HepG2 (cell line): ENCODE measurements around the gene NELFCD. TPM values are rescaled to one million over a fixed set of nuclear protein-coding genes. Genes with fewer than 3 reads are reported as not detected.

ENCODE experiments used
- CREBL2 ChIP-seq: sonication (generic); formaldehyde crosslinking; IDR thresholded peaks from 2 replicates; pipeline ENCODE4 v1.8.1; 2023; ENCODE audit warnings: missing genetic modification reagents, mild to moderate bottlenecking, borderline replicate concordance
- GABPA ChIP-seq, 2 experiments: IDR thresholded peaks; 2 replicates each; pipeline ENCODE4 v1.6.1; 2011 to 2016; ENCODE audit warnings: low read depth in 2 of 2, low read length in 1 of 2, missing biosample characterization in 1 of 2, missing genetic modification characterization in 1 of 2
- HOXD1 ChIP-seq: sonication (generic); formaldehyde crosslinking; IDR thresholded peaks from 2 replicates; pipeline ENCODE4 v1.5.0; 2020; ENCODE audit warnings: missing genetic modification reagents
- KDM4B ChIP-seq: sonication (generic); formaldehyde crosslinking; IDR thresholded peaks from 2 replicates; pipeline ENCODE4 v1.4.0; 2020; ENCODE audit warnings: missing genetic modification reagents
- MED13 ChIP-seq: sonication (generic); formaldehyde crosslinking; IDR thresholded peaks from 2 replicates; pipeline ENCODE4 v1.5.0; 2020; ENCODE audit warnings: missing genetic modification reagents
- ZBTB46 ChIP-seq: sonication (generic); formaldehyde crosslinking; IDR thresholded peaks from 2 replicates; pipeline ENCODE4 v1.4.0; 2020; ENCODE audit warnings: mild to moderate bottlenecking, missing genetic modification reagents, borderline replicate concordance
- ZFP62 ChIP-seq: sonication (generic); formaldehyde crosslinking; IDR thresholded peaks from 2 replicates; pipeline ENCODE4 v1.4.0; 2020; ENCODE audit warnings: missing genetic modification reagents
- ZNF136 ChIP-seq: sonication (generic); formaldehyde crosslinking; IDR thresholded peaks from 2 replicates; pipeline ENCODE4 v1.8.1; 2022; ENCODE audit warnings: low read depth, mild to moderate bottlenecking, moderate library complexity, missing genetic modification reagents
- ZNF674 ChIP-seq: sonication (generic); formaldehyde crosslinking; IDR thresholded peaks from 2 replicates; pipeline ENCODE4 v1.5.0; 2020; ENCODE audit warnings: low read depth, mild to moderate bottlenecking, missing genetic modification reagents
- ZNF776 ChIP-seq: sonication (generic); formaldehyde crosslinking; IDR thresholded peaks from 2 replicates; pipeline ENCODE4 v1.4.0; 2020; ENCODE audit warnings: mild to moderate bottlenecking, missing genetic modification reagents
- ZNF839 ChIP-seq: sonication (generic); formaldehyde crosslinking; IDR thresholded peaks from 2 replicates; pipeline ENCODE4 v1.4.0; 2020; ENCODE audit warnings: missing genetic modification reagents, mild to moderate bottlenecking, borderline replicate concordance
- polyA plus RNA-seq, 8 experiments: library from polyadenylated mRNA; depleted of rRNA in 3 of 8; stranded (reverse) in 7 of 8; unstranded in 1 of 8; fragments of >200 nt; fragmentation: Illumina TruSeq in 4 of 8; extraction: Trizol in 4 of 8; gene quantifications; 2 replicates each; pipeline versions ENCODE4 v1.2.1 to v1.2.3, GENCODE V29; 2011 to 2016; ENCODE audit warnings: low read depth in 4 of 8, missing spikeins in 1 of 8, mixed read lengths in 1 of 8; ENCODE audit not compliant: insufficient read depth in 1 of 8
- total RNA-seq, 5 experiments: library from RNA; depleted of rRNA; stranded (reverse); fragments of >200 nt; fragmentation: Illumina TruSeq; extraction: Trizol; gene quantifications; 2 replicates each; pipeline ENCODE4 v1.2.3, GENCODE V29; 2016; ENCODE audit warnings: low read depth in 1 of 5
- TF ChIP-seq, protein P1 (sequence below): sonication (generic); formaldehyde crosslinking; IDR thresholded peaks from 2 replicates; pipeline ENCODE4 v1.5.1; 2020; ENCODE audit warnings: mild to moderate bottlenecking, missing genetic modification reagents, moderate library complexity
- TF ChIP-seq, protein P2 (sequence below): IDR thresholded peaks from 2 replicates; pipeline ENCODE4 v1.6.1; 2016; ENCODE audit warnings: low read depth
- TF ChIP-seq, protein P3 (sequence below), 2 experiments: sonication (generic) in 1 of 2; formaldehyde crosslinking in 1 of 2; IDR thresholded peaks; 2 replicates each; pipeline versions ENCODE4 v1.4.0 to v1.6.1; 2016 to 2020; ENCODE audit warnings: borderline replicate concordance in 1 of 2, low read depth in 1 of 2, mild to moderate bottlenecking in 1 of 2, missing genetic modification reagents in 1 of 2

The NELFCD gene
- total and polyA plus RNA-seq, 2 of the 13 experiments (the other 11 are each of a cell fraction or from before 2014, with no cell fraction given): 159 to 203 TPM

DNA sequence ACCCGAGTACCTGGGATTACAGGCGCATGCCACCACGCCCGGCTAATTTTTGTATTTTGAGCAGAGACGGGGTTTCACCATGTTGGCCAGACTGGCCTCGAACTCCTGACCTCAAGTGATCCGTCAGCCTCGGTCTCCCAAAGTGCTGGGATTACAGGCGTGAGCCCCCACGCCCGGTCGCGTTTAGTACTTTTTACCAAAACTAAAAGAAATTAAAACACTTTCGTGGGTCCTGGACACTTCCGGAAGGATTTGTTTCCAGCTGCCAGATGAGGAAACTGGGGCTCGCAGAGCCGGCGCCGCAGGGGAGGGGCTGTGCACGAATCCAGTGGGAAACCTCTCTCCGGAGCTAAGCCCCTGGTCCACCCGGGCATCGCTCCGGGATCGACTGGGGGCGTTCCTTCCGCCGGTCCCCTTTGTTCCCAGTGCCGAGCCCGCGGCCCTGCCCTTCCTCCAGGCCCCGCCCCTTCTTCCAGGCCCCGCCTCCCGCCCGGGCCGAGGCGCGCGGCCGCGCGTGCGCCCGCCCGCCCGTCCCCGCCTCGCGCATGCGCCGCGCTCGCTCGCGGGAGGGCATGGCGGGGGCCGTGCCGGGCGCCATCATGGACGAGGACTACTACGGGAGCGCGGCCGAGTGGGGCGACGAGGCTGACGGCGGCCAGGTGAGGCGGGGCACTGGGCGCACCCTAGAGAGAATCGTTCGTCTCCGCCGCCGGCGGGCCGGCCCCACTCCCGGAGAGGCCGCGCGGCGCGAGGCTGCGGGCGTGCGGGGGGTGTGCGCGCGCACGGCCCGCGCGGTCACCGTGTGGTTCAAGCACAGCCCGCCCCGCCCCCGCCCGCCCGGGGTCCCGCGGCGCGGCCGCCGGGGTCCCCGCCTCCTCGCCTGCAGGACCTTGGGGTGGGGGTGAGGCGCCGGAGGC is at the start of gene NELFCD (continued):
- TF ChIP-seq, protein P1, sequence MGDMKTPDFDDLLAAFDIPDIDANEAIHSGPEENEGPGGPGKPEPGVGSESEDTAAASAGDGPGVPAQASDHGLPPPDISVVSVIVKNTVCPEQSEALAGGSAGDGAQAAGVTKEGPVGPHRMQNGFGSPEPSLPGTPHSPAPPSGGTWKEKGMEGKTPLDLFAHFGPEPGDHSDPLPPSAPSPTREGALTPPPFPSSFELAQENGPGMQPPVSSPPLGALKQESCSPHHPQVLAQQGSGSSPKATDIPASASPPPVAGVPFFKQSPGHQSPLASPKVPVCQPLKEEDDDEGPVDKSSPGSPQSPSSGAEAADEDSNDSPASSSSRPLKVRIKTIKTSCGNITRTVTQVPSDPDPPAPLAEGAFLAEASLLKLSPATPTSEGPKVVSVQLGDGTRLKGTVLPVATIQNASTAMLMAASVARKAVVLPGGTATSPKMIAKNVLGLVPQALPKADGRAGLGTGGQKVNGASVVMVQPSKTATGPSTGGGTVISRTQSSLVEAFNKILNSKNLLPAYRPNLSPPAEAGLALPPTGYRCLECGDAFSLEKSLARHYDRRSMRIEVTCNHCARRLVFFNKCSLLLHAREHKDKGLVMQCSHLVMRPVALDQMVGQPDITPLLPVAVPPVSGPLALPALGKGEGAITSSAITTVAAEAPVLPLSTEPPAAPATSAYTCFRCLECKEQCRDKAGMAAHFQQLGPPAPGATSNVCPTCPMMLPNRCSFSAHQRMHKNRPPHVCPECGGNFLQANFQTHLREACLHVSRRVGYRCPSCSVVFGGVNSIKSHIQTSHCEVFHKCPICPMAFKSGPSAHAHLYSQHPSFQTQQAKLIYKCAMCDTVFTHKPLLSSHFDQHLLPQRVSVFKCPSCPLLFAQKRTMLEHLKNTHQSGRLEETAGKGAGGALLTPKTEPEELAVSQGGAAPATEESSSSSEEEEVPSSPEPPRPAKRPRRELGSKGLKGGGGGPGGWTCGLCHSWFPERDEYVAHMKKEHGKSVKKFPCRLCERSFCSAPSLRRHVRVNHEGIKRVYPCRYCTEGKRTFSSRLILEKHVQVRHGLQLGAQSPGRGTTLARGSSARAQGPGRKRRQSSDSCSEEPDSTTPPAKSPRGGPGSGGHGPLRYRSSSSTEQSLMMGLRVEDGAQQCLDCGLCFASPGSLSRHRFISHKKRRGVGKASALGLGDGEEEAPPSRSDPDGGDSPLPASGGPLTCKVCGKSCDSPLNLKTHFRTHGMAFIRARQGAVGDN (CRISPR knock-in tag): peak; percentile 83
- TF ChIP-seq GABPA (IDR thresholded peaks at IDR 0.05; ENCODE audit: low read depth, low read length) (peak; percentile 45), GABPA (CRISPR knock-in tag; IDR thresholded peaks at IDR 0.05; ENCODE audit: low read depth) (peak; percentile 80), HOXD1 (CRISPR knock-in tag) (peak; percentile 78), ZNF674 (no peak), MED13 (CRISPR knock-in tag) (no peak), ZFP62 (CRISPR knock-in tag) (no peak), ZNF776 (CRISPR knock-in tag) (no peak; the same call in 1 of the 2 replicates), CREBL2 (peak; percentile 62; the same call in 1 of the 2 replicates), KDM4B (CRISPR knock-in tag) (no peak), ZBTB46 (CRISPR knock-in tag) (no peak), ZNF136 (CRISPR knock-in tag) (0 out of 2 replicates have a peak, but pooled peaks have one; percentile 53), ZNF839 (CRISPR knock-in tag) (no peak)
- TF ChIP-seq, protein P2, sequence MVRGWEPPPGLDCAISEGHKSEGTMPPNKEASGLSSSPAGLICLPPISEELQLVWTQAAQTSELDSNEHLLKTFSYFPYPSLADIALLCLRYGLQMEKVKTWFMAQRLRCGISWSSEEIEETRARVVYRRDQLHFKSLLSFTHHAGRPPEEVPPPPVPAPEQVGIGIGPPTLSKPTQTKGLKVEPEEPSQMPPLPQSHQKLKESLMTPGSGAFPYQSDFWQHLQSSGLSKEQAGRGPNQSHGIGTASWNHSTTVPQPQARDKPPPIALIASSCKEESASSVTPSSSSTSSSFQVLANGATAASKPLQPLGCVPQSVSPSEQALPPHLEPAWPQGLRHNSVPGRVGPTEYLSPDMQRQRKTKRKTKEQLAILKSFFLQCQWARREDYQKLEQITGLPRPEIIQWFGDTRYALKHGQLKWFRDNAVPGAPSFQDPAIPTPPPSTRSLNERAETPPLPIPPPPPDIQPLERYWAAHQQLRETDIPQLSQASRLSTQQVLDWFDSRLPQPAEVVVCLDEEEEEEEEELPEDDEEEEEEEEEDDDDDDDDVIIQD (CRISPR knock-in tag): peak; percentile 64; the same call in 1 of the 2 replicates
- TF ChIP-seq, protein P3, sequence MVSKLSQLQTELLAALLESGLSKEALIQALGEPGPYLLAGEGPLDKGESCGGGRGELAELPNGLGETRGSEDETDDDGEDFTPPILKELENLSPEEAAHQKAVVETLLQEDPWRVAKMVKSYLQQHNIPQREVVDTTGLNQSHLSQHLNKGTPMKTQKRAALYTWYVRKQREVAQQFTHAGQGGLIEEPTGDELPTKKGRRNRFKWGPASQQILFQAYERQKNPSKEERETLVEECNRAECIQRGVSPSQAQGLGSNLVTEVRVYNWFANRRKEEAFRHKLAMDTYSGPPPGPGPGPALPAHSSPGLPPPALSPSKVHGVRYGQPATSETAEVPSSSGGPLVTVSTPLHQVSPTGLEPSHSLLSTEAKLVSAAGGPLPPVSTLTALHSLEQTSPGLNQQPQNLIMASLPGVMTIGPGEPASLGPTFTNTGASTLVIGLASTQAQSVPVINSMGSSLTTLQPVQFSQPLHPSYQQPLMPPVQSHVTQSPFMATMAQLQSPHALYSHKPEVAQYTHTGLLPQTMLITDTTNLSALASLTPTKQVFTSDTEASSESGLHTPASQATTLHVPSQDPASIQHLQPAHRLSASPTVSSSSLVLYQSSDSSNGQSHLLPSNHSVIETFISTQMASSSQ (IDR thresholded peaks at IDR 0.05; ENCODE audit: low read depth): 0 out of 2 replicates have a peak, but pooled peaks have one; percentile 20
- TF ChIP-seq, protein P3 (CRISPR knock-in tag; IDR thresholded peaks at IDR 0.05; ENCODE audit: borderline replicate concordance): peak; percentile 51; the same call in 1 of the 2 replicates
